Stimulated activated CD4-positive, alpha-beta T cell treated with anti-CD3 and anti-CD28 coated beads, TNF-alpha, amount 100 ng/mL, for 24 hours (primary cell): Measurements from ENCODE around the gene MED12L.

Experiments used
- DNase-seq, 3 experiments: peaks; one replicate each; pipeline ENCODE4 v3.0.0-alpha.2; 2020; ENCODE audit warnings: low read depth in 3 of 3

MED12L gene

GRCh38 chr3:151452368-151452767 is 366.9 kb downstream of the MED12L start:
- no peak for DNase-seq

GRCh38 chr3:151452841-151453240 is 367.4 kb downstream of the MED12L start:
- no peak for DNase-seq

GRCh38 chr3:151456065-151456464 is 370.6 kb downstream of the MED12L start:
- no peak for DNase-seq

GRCh38 chr3:151459358-151459757 is 373.9 kb downstream of the MED12L start:
- DNase-seq = no peak

- DNase-seq = no peak
Observed at GRCh38 chr3:151460228-151460627, 374.8 kb downstream of the MED12L start.

- DNase-seq = no peak
Observed at GRCh38 chr3:151460774-151461450, 375.4 kb downstream of the MED12L start, which contains the start of gene IGSF10. Gene IGSF10 (minus strand): TSS chr3:151461061. CDS start chr3:151458709, 2,352 bp downstream.

DNA sequence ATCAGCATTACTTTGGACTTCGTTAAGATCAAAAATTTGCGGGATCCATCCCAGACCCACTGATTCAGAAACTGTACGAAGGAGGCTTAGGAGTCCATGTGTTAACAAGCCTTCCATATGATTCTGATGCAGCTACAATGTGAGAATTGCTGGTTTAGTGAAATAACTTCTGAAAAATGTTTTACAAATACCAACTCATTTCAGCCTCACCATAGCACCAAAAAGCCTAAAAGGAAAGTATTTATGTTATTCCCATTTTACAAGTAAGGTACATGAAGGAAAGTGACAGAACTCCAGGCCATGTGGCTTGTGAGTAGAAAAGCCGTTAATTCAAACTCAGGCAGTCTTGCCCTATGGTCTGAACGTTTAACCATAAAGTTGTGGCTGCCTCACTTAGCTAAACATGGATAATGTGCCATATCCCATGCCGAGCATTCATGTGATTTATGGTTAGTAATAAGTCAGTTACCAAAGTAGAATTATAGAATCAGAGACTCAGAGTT is 376.9 kb downstream of the MED12L start:
- DNase-seq = no peak

DNA sequence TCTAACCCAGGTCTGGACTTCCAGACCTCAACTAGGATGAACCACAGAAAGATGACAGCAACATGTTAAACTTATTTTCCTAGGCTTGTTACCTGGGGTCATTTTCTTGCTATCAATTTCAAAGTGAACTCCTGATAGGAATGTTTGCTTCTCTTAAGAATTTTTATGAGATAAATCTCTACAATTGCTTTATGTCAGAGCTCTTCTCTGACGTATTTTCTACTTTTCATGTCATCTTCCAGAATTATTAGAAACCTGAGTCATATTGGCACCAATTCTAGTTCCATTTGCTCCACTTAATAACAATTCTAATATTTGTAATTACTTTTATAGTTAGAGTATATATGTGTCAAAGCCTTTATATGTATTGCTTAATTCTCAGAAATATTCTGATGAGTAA is 377.5 kb downstream of the MED12L start:
- DNase-seq = no peak

DNA sequence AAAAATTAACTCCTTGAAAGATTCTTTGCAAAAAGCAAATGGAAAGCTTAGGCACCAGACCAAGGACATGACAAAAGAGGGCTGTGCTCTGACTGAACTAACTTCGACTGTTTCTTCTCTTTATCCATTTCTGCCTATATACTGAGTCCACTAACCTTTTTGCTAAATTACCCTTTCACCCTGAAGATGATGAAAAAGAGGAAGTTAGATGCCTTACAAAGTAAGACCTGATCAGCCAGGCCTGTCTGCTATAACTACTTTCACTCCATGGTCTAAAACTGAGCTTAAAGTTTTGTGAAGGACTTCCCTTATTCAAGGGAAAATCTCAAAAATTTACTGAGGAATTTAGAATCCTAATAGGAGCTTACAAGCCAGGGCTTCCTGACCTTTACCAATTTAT is 381.6 kb downstream of the MED12L start:
- DNase-seq = no peak

- DNase-seq = peak in 1 of 3 experiments; percentile 19
Observed at GRCh38 chr3:151468284-151468917, 382.9 kb downstream of the MED12L start.

- DNase-seq = no peak
Observed at GRCh38 chr3:151476344-151477018, 391.0 kb downstream of the MED12L start.

GRCh38 chr3:151477591-151478334 is 392.3 kb downstream of the MED12L start:
- no peak for DNase-seq

GRCh38 chr3:151478335-151478697 is 392.9 kb downstream of the MED12L start:
- no peak for DNase-seq

GRCh38 chr3:151479452-151479851 is 394.0 kb downstream of the MED12L start:
- no peak for DNase-seq

GRCh38 chr3:151480492-151480891 is 395.0 kb downstream of the MED12L start:
- no peak for DNase-seq

GRCh38 chr3:151483488-151483887 is 398.0 kb downstream of the MED12L start:
- DNase-seq = no peak

DNA sequence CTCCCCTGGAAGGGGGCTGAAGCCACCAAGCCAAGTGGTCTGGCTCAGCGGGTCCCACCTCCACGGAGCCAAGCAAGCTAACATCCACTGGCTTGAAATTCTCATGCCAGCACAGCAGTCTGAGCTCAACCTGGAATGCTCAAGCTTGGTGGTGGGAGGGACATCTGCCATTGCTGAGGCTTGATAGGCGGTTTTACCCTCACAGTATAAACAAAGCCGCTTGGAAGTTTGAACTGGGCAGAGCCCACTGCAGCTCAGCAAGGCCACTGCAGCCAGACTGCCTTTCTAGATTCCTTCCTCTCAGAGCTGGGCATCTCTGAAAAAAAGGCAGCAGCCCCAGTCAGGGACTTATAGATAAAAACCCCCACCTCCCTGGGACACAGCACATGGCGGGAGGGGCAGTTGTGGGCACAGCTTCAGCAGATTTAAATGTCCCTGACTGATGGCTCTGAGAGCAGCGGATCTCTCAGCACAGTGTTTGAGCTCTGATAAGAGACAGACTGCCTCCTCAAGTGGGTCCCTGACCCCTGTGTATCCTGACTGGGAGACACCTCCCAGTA is 398.6 kb downstream of the MED12L start:
- DNase-seq = no peak
